Transverse colon (tissue), 3 donors: ENCODE measurements around the gene ASB4.

Experiments
- EP300 ChIP-seq: sonication (generic); formaldehyde crosslinking; IDR thresholded peaks from one replicate; pipeline ENCODE4 v1.6.1; 2017; ENCODE audit warnings: antibody characterized with exemption, low read depth
- POLR2A ChIP-seq: fragments of 450-650 bp; IDR thresholded peaks from one replicate; pipeline ENCODE4 v1.6.1; 2016; ENCODE audit warnings: antibody characterized with exemption, mild to moderate bottlenecking, moderate library complexity
- TF ChIP-seq, protein P1 (sequence below), 5 experiments: fragments of 200-600 bp in 3 of 5; fragments of 450-650 bp in 2 of 5; sonication (generic) in 3 of 5; IDR thresholded peaks; 1 replicate in 2 of 5; 2 replicates in 3 of 5; pipeline ENCODE4 v1.5.1; 2016 to 2017; ENCODE audit warnings: antibody characterized with exemption in 5 of 5, inconsistent platforms in 3 of 5, mild to moderate bottlenecking in 2 of 5, moderate library complexity in 1 of 5

GRCh38 chr7:95581467-95581866 lies 95.7 kb downstream of the ASB4 start:
- no peak for TF ChIP-seq EP300
- TF ChIP-seq, protein P1, sequence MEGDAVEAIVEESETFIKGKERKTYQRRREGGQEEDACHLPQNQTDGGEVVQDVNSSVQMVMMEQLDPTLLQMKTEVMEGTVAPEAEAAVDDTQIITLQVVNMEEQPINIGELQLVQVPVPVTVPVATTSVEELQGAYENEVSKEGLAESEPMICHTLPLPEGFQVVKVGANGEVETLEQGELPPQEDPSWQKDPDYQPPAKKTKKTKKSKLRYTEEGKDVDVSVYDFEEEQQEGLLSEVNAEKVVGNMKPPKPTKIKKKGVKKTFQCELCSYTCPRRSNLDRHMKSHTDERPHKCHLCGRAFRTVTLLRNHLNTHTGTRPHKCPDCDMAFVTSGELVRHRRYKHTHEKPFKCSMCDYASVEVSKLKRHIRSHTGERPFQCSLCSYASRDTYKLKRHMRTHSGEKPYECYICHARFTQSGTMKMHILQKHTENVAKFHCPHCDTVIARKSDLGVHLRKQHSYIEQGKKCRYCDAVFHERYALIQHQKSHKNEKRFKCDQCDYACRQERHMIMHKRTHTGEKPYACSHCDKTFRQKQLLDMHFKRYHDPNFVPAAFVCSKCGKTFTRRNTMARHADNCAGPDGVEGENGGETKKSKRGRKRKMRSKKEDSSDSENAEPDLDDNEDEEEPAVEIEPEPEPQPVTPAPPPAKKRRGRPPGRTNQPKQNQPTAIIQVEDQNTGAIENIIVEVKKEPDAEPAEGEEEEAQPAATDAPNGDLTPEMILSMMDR (IDR thresholded peaks at IDR 0.05) = no peak
- no peak for TF ChIP-seq POLR2A
